ENCODE measurements around the gene AFG3L2. TPM values are rescaled to one million over a fixed set of nuclear protein-coding genes. Genes with fewer than 3 reads are reported as not detected.

AFG3L2 gene
- total and polyA plus RNA-seq, 9 of the 15 experiments (the other 6 are each of a cell fraction or from before 2014, with no cell fraction given) = 24.1 to 109 (median 84.0) TPM

- TF ChIP-seq MNT (conservative IDR thresholded peaks at IDR 0.05) (peak; percentile 45 to 74; a peak in 3 of 4 replicates), CBFA2T3 (IDR thresholded peaks at IDR 0.05) (peak; percentile 97), ZFX (CRISPR knock-in tag; IDR thresholded peaks at IDR 0.05) (peak; percentile 69), NCOR1 (IDR thresholded peaks at IDR 0.05) (peak; percentile 89), ZFP91 (CRISPR knock-in tag; IDR thresholded peaks at IDR 0.05) (no peak), MAZ (CRISPR knock-in tag; conservative IDR thresholded peaks at IDR 0.05 in 1 of 2, IDR thresholded peaks at IDR 0.05 in 1 of 2) (peak in 1 of 2 experiments; percentile 55; a peak in 1 of 4 replicates), ZBTB17 (CRISPR knock-in tag; IDR thresholded peaks at IDR 0.05) (0 out of 2 replicates have a peak, but pooled peaks have one; percentile 61), ZBTB11 (CRISPR knock-in tag; IDR thresholded peaks at IDR 0.05) (peak in 1 of 3 experiments; percentile 55; a peak in 1 of 6 replicates), SMARCA5 (IDR thresholded peaks at IDR 0.05) (no peak), KDM1A (IDR thresholded peaks at IDR 0.05) (peak in 1 of 2 experiments; percentile 54; a peak in 1 of 4 replicates), NR2C2 (CRISPR knock-in tag; IDR thresholded peaks at IDR 0.05) (no peak), NR2C2 (tag; IDR thresholded peaks at IDR 0.05) (peak; percentile 49; the same call in 1 of the 2 replicates), SOX6 (IDR thresholded peaks at IDR 0.05) (peak; percentile 69; the same call in 1 of the 2 replicates), ZKSCAN3 (CRISPR knock-in tag; IDR thresholded peaks at IDR 0.05) (no peak), CREB3 (tag; conservative IDR thresholded peaks at IDR 0.05; ENCODE audit: low read depth) (peak; percentile 48; the same call in 1 of the 2 replicates)
- TF ChIP-seq, protein P1, sequence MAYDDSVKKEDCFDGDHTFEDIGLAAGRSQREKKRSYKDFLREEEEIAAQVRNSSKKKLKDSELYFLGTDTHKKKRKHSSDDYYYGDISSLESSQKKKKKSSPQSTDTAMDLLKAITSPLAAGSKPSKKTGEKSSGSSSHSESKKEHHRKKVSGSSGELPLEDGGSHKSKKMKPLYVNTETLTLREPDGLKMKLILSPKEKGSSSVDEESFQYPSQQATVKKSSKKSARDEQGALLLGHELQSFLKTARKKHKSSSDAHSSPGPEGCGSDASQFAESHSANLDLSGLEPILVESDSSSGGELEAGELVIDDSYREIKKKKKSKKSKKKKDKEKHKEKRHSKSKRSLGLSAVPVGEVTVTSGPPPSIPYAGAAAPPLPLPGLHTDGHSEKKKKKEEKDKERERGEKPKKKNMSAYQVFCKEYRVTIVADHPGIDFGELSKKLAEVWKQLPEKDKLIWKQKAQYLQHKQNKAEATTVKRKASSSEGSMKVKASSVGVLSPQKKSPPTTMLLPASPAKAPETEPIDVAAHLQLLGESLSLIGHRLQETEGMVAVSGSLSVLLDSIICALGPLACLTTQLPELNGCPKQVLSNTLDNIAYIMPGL (CRISPR knock-in tag; IDR thresholded peaks at IDR 0.05) = no peak
Measured at GRCh38 chr18:12302391-12303147, 74.5 kb downstream of the AFG3L2 start (continued).
